Smooth muscle cell of the brain vasculature (primary cell): ENCODE results near the gene MINDY4B.
"Not testable (repeated sequence)": the region's sequence is repeated elsewhere in the genome, so short reads cannot be mapped to it uniquely, and the experiment has no call there.

Experiments
- DNase-seq: peaks from one replicate; pipeline ENCODE4 v3.0.0-alpha.2; 2012; ENCODE audit warnings: low read depth, low spot score

Gene MINDY4B

GRCh38 chr3:150899141-150899540 is 6.1 kb downstream of the MINDY4B start:
- no peak for DNase-seq

GRCh38 chr3:150898046-150898754 is 7.0 kb downstream of the MINDY4B start:
- DNase-seq = no peak

- no peak for DNase-seq
Measured at GRCh38 chr3:150897592-150897991, 7.6 kb downstream of the MINDY4B start.

- DNase-seq = no peak
Measured at GRCh38 chr3:150890831-150891230, 14.4 kb downstream of the MINDY4B start.

- DNase-seq = no peak
Measured at GRCh38 chr3:150890295-150890694, 14.9 kb downstream of the MINDY4B start.

- DNase-seq = no peak
Measured at GRCh38 chr3:150889106-150889505, 16.1 kb downstream of the MINDY4B start.

- no peak for DNase-seq
Measured at GRCh38 chr3:150887031-150887430, 18.2 kb downstream of the MINDY4B start.

GRCh38 chr3:150885535-150885934 is 19.7 kb downstream of the MINDY4B start:
- DNase-seq = no peak

GRCh38 chr3:150878996-150879575 is 26.2 kb downstream of the MINDY4B start:
- no peak for DNase-seq

GRCh38 chr3:150878290-150878689 is 26.9 kb downstream of the MINDY4B start:
- DNase-seq = no peak

GRCh38 chr3:150877303-150877702 is 27.9 kb downstream of the MINDY4B start:
- no peak for DNase-seq

GRCh38 chr3:150876611-150877265 is 28.5 kb downstream of the MINDY4B start:
- no peak for DNase-seq

GRCh38 chr3:150875548-150875947 is 29.7 kb downstream of the MINDY4B start:
- no peak for DNase-seq

GRCh38 chr3:150874666-150875219 is 30.5 kb downstream of the MINDY4B start:
- no peak for DNase-seq

GRCh38 chr3:150871192-150871591 is 34.0 kb downstream of the MINDY4B start:
- no peak for DNase-seq

GRCh38 chr3:150870406-150870805 is 34.8 kb downstream of the MINDY4B start:
- DNase-seq = no peak

GRCh38 chr3:150868282-150868681 is 37.0 kb downstream of the MINDY4B start:
- no peak for DNase-seq

GRCh38 chr3:150867434-150867833 is 37.8 kb downstream of the MINDY4B start:
- DNase-seq = no peak

GRCh38 chr3:150863921-150864320 is 41.3 kb downstream of the MINDY4B start:
- not testable (repeated sequence) for DNase-seq

GRCh38 chr3:150861851-150862250 is 43.4 kb downstream of the MINDY4B start:
- DNase-seq = no peak

GRCh38 chr3:150857936-150858335 is 47.3 kb downstream of the MINDY4B start:
- DNase-seq = not testable (repeated sequence)

- no peak for DNase-seq
Measured at GRCh38 chr3:150850191-150850590, 55.0 kb downstream of the MINDY4B start.

- DNase-seq = no peak
Measured at GRCh38 chr3:150848864-150849263, 56.4 kb downstream of the MINDY4B start.
